NCI-H1417 (cell line): ENCODE data around the gene APPL1.
"Not testable (repeated sequence)": the region's sequence is repeated elsewhere in the genome, so short reads cannot be mapped to it uniquely, and the experiment has no call there.

Experiments used
- DNase-seq, 3 experiments: peaks; one replicate each; lab custom pipeline; 2025; lab: John Stamatoyannopoulos, UW

APPL1 gene

GRCh38 chr3:57268416-57268815, 40.9 kb downstream of the APPL1 start:
- DNase-seq, result no peak

- no peak for DNase-seq
These were observed 47.3 kb downstream of the APPL1 start for GRCh38 chr3:57274845-57275244.

- DNase-seq, result no peak
These were observed 47.9 kb downstream of the APPL1 start for GRCh38 chr3:57275393-57275792.

- no peak for DNase-seq
These were observed 50.7 kb downstream of the APPL1 start for GRCh38 chr3:57278237-57278636.

- DNase-seq, result no peak
These were observed 52.2 kb downstream of the APPL1 start for GRCh38 chr3:57279685-57280084.

- DNase-seq, result no peak
These were observed 54.2 kb downstream of the APPL1 start for GRCh38 chr3:57281715-57282114.

- no peak for DNase-seq
These were observed 55.8 kb downstream of the APPL1 start for GRCh38 chr3:57283334-57283733.

GRCh38 chr3:57287205-57287604, 59.7 kb downstream of the APPL1 start:
- DNase-seq, result no peak

GRCh38 chr3:57288403-57288802, 60.9 kb downstream of the APPL1 start:
- DNase-seq, result no peak

- no peak for DNase-seq
These were observed 64.8 kb downstream of the APPL1 start, which contains the start of gene ASB14 for GRCh38 chr3:57292159-57292896. TSS of gene ASB14 (minus strand) at chr3:57292685. CDS start at chr3:57292033, 652 bp downstream.

- no peak for DNase-seq
These were observed 65.5 kb downstream of the APPL1 start for GRCh38 chr3:57292897-57293526.

- no peak for DNase-seq
These were observed 70.5 kb downstream of the APPL1 start for GRCh38 chr3:57298041-57298440.

- DNase-seq, result not testable (repeated sequence)
These were observed 76.0 kb downstream of the APPL1 start for GRCh38 chr3:57303520-57303919.

GRCh38 chr3:57309769-57310360, 82.3 kb downstream of the APPL1 start:
- DNase-seq, result no peak

GRCh38 chr3:57314204-57314603, 86.7 kb downstream of the APPL1 start:
- DNase-seq, result no peak
